ENCODE measurements around the gene YWHAQ. TPM values are rescaled to one million over a fixed set of nuclear protein-coding genes. Genes with fewer than 3 reads are reported as not detected.

YWHAQ gene
- polyA plus RNA-seq, 2 of the 4 experiments (the other 2 are of a cell fraction) = 661 to 833 TPM

DNA sequence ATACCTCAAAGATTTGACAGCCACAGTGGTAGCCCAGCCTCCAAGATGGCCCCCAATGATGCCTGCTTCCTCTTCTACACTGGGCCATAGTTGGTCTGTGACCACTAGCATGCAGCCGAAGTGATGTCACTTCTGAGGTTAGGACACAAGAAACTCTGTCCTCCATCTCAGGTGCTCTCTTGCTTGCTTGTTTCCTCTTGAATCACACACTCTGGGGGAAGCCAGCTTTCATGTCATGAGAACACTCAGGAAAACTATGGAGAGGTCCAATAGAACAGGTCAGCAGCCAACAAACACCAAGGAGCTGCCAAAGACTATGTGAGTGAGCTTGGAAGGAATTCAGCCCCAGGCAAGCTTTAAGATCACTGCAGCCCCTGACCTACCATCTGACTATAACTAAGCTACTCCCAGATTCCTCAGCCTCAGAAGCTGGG is 71.8 kb downstream of the YWHAQ start:
- peak overlapping the region; percentile 46 for H3K4me2 ChIP-seq
- ATAC-seq = peak in 1 of 2 experiments; percentile 7; a peak in 2 of 6 replicates
- H3K4me1 ChIP-seq = peaks cover 24% of the 10 kb centered on the region
- H3K27ac ChIP-seq = peak overlapping the region; percentile 24 to 47; a peak in 5 of 6 replicates
- peak in 1 of 2 experiments; percentile 68 for DNase-seq (ENCODE audit: low read depth in 1 of 2, low spot score in 1 of 2)
- whole genome bisulfite sequencing (ENCODE audit: missing lambda C conversion rate) = 55% methylated on average over 1 of the region's 1 CpG
- ChIA-PET POLR2A (no interaction called here), CTCF (interaction anchor here (0.5 to 5.8 kb wide), 7 partner anchors 9 to 313 kb away, joined by 3 to 47 read pairs (median 4); no protein-coding TSS in a partner anchor)
- no peak for FAIRE-seq
- no peak overlapping the region for H3K4me3 ChIP-seq
- H3K9me3 ChIP-seq = no peaks in the 10 kb centered on the region
- no peak for TF ChIP-seq POLR2AphosphoS2 (conservative IDR thresholded peaks at IDR 0.05; ENCODE audit: low read length)
- no peak for TF ChIP-seq KDM1A (IDR thresholded peaks at IDR 0.05; ENCODE audit: low read depth)
- no peak for TF ChIP-seq POLR2A (IDR thresholded peaks at IDR 0.05; ENCODE audit: low read length)
- TF ChIP-seq ZSCAN20 (CRISPR knock-in tag; IDR thresholded peaks at IDR 0.05) = no peak
- TF ChIP-seq CBX8 (IDR thresholded peaks at IDR 0.05) = no peak
- no peak for TF ChIP-seq MAZ (IDR thresholded peaks at IDR 0.05; ENCODE audit: borderline replicate concordance, low read depth, low read length)
- TF ChIP-seq ZNF302 (CRISPR knock-in tag; IDR thresholded peaks at IDR 0.05) = no peak
- TF ChIP-seq NFE2L2 (conservative IDR thresholded peaks at IDR 0.05; ENCODE audit: low read length) = no peak
- no peak for TF ChIP-seq FOSL2 (IDR thresholded peaks at IDR 0.05)
- TF ChIP-seq FOSL2 (CRISPR knock-in tag; IDR thresholded peaks at IDR 0.05) = no peak

DNA sequence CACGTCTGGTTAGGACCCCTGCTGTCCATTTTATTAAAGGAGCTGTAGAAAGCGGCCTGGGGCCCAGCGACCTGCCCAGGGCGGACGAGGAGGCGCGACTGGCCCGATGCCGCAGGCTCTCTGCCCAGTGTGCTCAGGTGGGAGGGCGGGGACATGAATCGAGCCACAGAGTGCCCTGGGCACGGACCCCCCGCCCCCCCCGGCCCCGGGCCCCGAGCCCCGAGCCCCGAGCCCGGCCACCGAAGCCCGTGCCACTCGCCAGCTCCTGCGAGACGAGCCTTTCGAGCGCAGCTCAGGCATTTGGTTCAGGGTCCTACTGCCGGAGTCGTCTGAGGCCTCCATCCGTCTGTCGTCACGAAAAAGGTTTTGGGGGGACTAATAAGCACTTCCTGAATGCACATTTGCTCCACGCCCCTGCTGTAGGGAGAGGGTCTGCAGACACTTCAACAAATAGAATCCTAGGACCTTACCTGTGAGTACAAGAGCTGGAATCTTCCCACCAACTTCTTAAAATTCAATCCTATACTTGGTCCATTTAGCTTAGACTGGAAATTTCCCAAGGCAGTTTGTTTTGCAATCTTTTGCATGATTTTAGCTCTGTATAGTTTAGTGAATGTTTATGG is 74.6 kb downstream of the YWHAQ start:
- Histone ChIP-seq H3K9me3 (no peaks in the 10 kb centered on the region), H3K4me3 (peak overlapping the region; percentile 78), H3K27ac (peak overlapping the region; percentile 95 to 98), H3K4me1 (peaks cover 49% of the 10 kb centered on the region), H3K4me2 (peak overlapping the region; percentile 71)
- FAIRE-seq (no peak), ATAC-seq (peak; percentile 61 to 64), DNase-seq (ENCODE audit: low read depth in 1 of 2, low spot score in 1 of 2) (peak in 1 of 2 experiments; percentile 33)
- POLR2A ChIA-PET = interaction anchor here (0.8 to 3.2 kb wide), 28 partner anchors 8 to 431 kb away, joined by 3 to 54 read pairs (median 6); partner anchors contain the start of genes ITGB1BP1, TAF1B and YWHAQ
- no peak for TF ChIP-seq FOSL2 (IDR thresholded peaks at IDR 0.05)
- no peak for TF ChIP-seq FOSL2 (CRISPR knock-in tag; IDR thresholded peaks at IDR 0.05)
- no peak for TF ChIP-seq SREBF2 (IDR thresholded peaks at IDR 0.05)
- TF ChIP-seq JUN (IDR thresholded peaks at IDR 0.05) = peak; percentile 14 to 24; a peak in 2 of 5 replicates
- no peak for TF ChIP-seq ESRRA (IDR thresholded peaks at IDR 0.05; ENCODE audit: borderline replicate concordance, low read length)
- no peak for TF ChIP-seq BCL3 (IDR thresholded peaks at IDR 0.05)
- TF ChIP-seq, protein P1, sequence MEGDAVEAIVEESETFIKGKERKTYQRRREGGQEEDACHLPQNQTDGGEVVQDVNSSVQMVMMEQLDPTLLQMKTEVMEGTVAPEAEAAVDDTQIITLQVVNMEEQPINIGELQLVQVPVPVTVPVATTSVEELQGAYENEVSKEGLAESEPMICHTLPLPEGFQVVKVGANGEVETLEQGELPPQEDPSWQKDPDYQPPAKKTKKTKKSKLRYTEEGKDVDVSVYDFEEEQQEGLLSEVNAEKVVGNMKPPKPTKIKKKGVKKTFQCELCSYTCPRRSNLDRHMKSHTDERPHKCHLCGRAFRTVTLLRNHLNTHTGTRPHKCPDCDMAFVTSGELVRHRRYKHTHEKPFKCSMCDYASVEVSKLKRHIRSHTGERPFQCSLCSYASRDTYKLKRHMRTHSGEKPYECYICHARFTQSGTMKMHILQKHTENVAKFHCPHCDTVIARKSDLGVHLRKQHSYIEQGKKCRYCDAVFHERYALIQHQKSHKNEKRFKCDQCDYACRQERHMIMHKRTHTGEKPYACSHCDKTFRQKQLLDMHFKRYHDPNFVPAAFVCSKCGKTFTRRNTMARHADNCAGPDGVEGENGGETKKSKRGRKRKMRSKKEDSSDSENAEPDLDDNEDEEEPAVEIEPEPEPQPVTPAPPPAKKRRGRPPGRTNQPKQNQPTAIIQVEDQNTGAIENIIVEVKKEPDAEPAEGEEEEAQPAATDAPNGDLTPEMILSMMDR (IDR thresholded peaks at IDR 0.05) = no peak
- TF ChIP-seq TP53 (CRISPR knock-in tag; IDR thresholded peaks at IDR 0.05) = peak; percentile 49; the same call in 1 of the 2 replicates
- TF ChIP-seq CEBPB (IDR thresholded peaks at IDR 0.05) = no peak
- TF ChIP-seq POLR2A (IDR thresholded peaks at IDR 0.05; ENCODE audit: low read length) = no peak
- TF ChIP-seq PBX3 (IDR thresholded peaks at IDR 0.05) = no peak
- no peak for TF ChIP-seq RCOR1 (IDR thresholded peaks at IDR 0.05; ENCODE audit: low read depth, low read length)
- TF ChIP-seq BHLHE40 (IDR thresholded peaks at IDR 0.05; ENCODE audit: low read depth, low read length) = no peak
- TF ChIP-seq PHF8 (IDR thresholded peaks at IDR 0.05; ENCODE audit: borderline replicate concordance, low read depth) = peak; percentile 83; the same call in 1 of the 2 replicates
- no peak for TF ChIP-seq EP300 (IDR thresholded peaks at IDR 0.05)
- no peak; a peak in 1 of 5 replicates for TF ChIP-seq RAD21 (conservative IDR thresholded peaks at IDR 0.05 in 1 of 2, IDR thresholded peaks at IDR 0.05 in 1 of 2)
- peak; percentile 49; the same call in 1 of the 2 replicates for TF ChIP-seq TFCP2L1 (CRISPR knock-in tag; IDR thresholded peaks at IDR 0.05)
- TF ChIP-seq EHMT2 (IDR thresholded peaks at IDR 0.05; ENCODE audit: low read depth) = no peak
- WGBS (ENCODE audit: missing lambda C conversion rate) = 3% methylated on average over 14 of the region's 32 CpGs
- CTCF ChIA-PET = interaction anchor here (0.6 to 5.8 kb wide), 31 partner anchors 9 to 414 kb away, joined by 3 to 47 read pairs (median 4); partner anchors contain the start of gene YWHAQ
